ENCODE results near the gene AATF. TPM values are rescaled to one million over a fixed set of nuclear protein-coding genes. Genes with fewer than 3 reads are reported as not detected.

The AATF gene
- total RNA-seq, 1 donor from 2014 or later, result 86.1 TPM

GRCh38 chr17:37064206-37064605 lies 115.5 kb downstream of the AATF start:
- ATAC-seq (ENCODE audit: low read depth), result no peak
- H3K27ac Mint-ChIP-seq, result no peak overlapping the region
- ChIA-PET CTCF (no interaction called here), POLR2A (no interaction called here)
- no peaks in the 10 kb centered on the region for H3K4me1 Mint-ChIP-seq
- H3K36me3 Mint-ChIP-seq (ENCODE audit: low read depth), result no peaks in the 10 kb centered on the region
- H3K9me3 Mint-ChIP-seq, result no peaks in the 10 kb centered on the region
- intact Hi-C loops (cut with micrococcal nuclease), result no loop called here
- DNase-seq, result no peak
- no peak overlapping the region for H3K4me3 Mint-ChIP-seq
- no peak for TF ChIP-seq CTCF (IDR thresholded peaks at IDR 0.05)
- peaks cover 6% of the 10 kb centered on the region for H3K27me3 Mint-ChIP-seq

- Mint-ChIP-seq H3K27ac (no peak overlapping the region), H3K36me3 (ENCODE audit: low read depth) (no peaks in the 10 kb centered on the region), H3K4me1 (no peaks in the 10 kb centered on the region), H3K4me3 (no peak overlapping the region), H3K27me3 (peaks cover 6% of the 10 kb centered on the region), H3K9me3 (no peaks in the 10 kb centered on the region)
- no peak for ATAC-seq (ENCODE audit: low read depth)
- intact Hi-C loops (cut with micrococcal nuclease), result no loop called here
- ChIA-PET CTCF (no interaction called here), POLR2A (no interaction called here)
- TF ChIP-seq CTCF (IDR thresholded peaks at IDR 0.05), result no peak
- no peak for DNase-seq
These were observed 116.2 kb downstream of the AATF start for GRCh38 chr17:37064956-37065355.

GRCh38 chr17:37065486-37066321 lies 117.0 kb downstream of the AATF start:
- POLR2A ChIA-PET, result no interaction called here
- CTCF ChIA-PET, result no interaction called here
- no peak for TF ChIP-seq CTCF (IDR thresholded peaks at IDR 0.05)

GRCh38 chr17:37066322-37067255 lies 117.8 kb downstream of the AATF start:
- ChIA-PET CTCF (no interaction called here), POLR2A (no interaction called here)
- TF ChIP-seq CTCF (IDR thresholded peaks at IDR 0.05), result no peak
- no peak overlapping the region for H3K4me3 Mint-ChIP-seq
- no peaks in the 10 kb centered on the region for H3K36me3 Mint-ChIP-seq (ENCODE audit: low read depth)
- H3K27ac Mint-ChIP-seq, result no peak overlapping the region
- peaks cover 6% of the 10 kb centered on the region for H3K27me3 Mint-ChIP-seq
- no peaks in the 10 kb centered on the region for H3K9me3 Mint-ChIP-seq
- ATAC-seq (ENCODE audit: low read depth) (no peak), DNase-seq (no peak)
- intact Hi-C loops (cut with micrococcal nuclease), result no loop called here
- H3K4me1 Mint-ChIP-seq, result no peaks in the 10 kb centered on the region

More at GRCh38 chr17:37065486-37066321, 117.0 kb downstream of the AATF start:
- H3K9me3 Mint-ChIP-seq, result no peaks in the 10 kb centered on the region
- H3K27me3 Mint-ChIP-seq, result peaks cover 6% of the 10 kb centered on the region
- no peak overlapping the region for H3K4me3 Mint-ChIP-seq
- H3K36me3 Mint-ChIP-seq (ENCODE audit: low read depth), result no peaks in the 10 kb centered on the region
- H3K27ac Mint-ChIP-seq, result no peak overlapping the region
- no peak for DNase-seq
- H3K4me1 Mint-ChIP-seq, result no peaks in the 10 kb centered on the region
- intact Hi-C loops (cut with micrococcal nuclease), result no loop called here
- ATAC-seq (ENCODE audit: low read depth), result no peak

GRCh38 chr17:37067555-37068111 lies 118.9 kb downstream of the AATF start:
- Mint-ChIP-seq H3K27me3 (peaks cover 6% of the 10 kb centered on the region), H3K9me3 (no peaks in the 10 kb centered on the region), H3K4me1 (no peaks in the 10 kb centered on the region), H3K4me3 (no peak overlapping the region), H3K27ac (no peak overlapping the region), H3K36me3 (ENCODE audit: low read depth) (no peaks in the 10 kb centered on the region)
- ATAC-seq (ENCODE audit: low read depth), result no peak
- no peak for TF ChIP-seq CTCF (IDR thresholded peaks at IDR 0.05)
- DNase-seq, result no peak
- CTCF ChIA-PET, result interaction anchor here (0.7 to 1.5 kb wide), 2 partner anchors 20 to 22 kb away, joined by 3 to 4 read pairs; no protein-coding TSS in a partner anchor
- intact Hi-C loops (cut with micrococcal nuclease), result no loop called here
- POLR2A ChIA-PET, result no interaction called here
